Measurements from ENCODE around the gene LMO7.

DNA sequence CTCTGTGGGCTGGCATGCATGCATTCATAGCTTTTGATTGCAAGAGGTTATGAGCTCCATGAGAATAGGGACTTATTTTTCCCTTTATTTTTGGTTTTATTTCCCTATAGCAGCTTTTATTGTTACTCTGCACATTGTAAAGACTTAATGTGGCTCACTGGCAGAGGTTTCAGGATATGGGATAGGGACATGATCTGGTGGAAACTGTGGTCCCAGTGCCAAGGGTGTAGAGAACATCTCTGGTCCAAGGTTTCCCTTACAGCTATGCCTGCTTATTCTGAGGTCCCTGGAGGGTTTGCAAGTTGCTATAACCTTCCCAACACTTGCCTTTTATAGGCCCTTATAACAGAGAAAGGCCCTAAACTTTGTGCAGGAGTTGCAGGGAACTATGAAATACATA lies 33.6 kb downstream of the LMO7 start:
- TF ChIP-seq, protein P1, sequence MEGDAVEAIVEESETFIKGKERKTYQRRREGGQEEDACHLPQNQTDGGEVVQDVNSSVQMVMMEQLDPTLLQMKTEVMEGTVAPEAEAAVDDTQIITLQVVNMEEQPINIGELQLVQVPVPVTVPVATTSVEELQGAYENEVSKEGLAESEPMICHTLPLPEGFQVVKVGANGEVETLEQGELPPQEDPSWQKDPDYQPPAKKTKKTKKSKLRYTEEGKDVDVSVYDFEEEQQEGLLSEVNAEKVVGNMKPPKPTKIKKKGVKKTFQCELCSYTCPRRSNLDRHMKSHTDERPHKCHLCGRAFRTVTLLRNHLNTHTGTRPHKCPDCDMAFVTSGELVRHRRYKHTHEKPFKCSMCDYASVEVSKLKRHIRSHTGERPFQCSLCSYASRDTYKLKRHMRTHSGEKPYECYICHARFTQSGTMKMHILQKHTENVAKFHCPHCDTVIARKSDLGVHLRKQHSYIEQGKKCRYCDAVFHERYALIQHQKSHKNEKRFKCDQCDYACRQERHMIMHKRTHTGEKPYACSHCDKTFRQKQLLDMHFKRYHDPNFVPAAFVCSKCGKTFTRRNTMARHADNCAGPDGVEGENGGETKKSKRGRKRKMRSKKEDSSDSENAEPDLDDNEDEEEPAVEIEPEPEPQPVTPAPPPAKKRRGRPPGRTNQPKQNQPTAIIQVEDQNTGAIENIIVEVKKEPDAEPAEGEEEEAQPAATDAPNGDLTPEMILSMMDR (IDR thresholded peaks at IDR 0.05; ENCODE audit: poor library complexity), result no peak
- no peak for TF ChIP-seq EZH2 (IDR thresholded peaks at IDR 0.05; ENCODE audit: borderline replicate concordance)
